Body of pancreas (tissue), 4 donors: ENCODE data around the gene KRT16. TPM values are rescaled to one million over a fixed set of nuclear protein-coding genes. Genes with fewer than 3 reads are reported as not detected.

Experiments
- ATAC-seq: fragments of 150-250 bp; one replicate; pipeline ENCODE4 v1.9.1; 2016
- DNase-seq, 4 donors: peaks; one replicate each; pipeline ENCODE4 v3.0.0-alpha.2; 2019
- H3K27ac ChIP-seq, 4 donors: fragments of 200-600 bp; sonication (generic); 1 replicate in 3 of 4; 2 replicates in 1 of 4; pipeline versions ENCODE4 v1.5.1 to v1.6.1; 2016 to 2019; ENCODE audit warnings: mild to moderate bottlenecking in 1 of 4, mixed read lengths in 1 of 4, moderate library complexity in 1 of 4
- H3K27me3 ChIP-seq, 2 donors: fragments of 200-600 bp; sonication (generic); one replicate each; pipeline ENCODE4 v1.6.0; 2016; ENCODE audit warnings: mild to moderate bottlenecking in 1 of 2
- H3K36me3 ChIP-seq, 2 donors: fragments of 200-600 bp; sonication (generic); replicated peaks in 1 of 2; 2 replicates each; pipeline ENCODE4 v1.5.1; 2016; ENCODE audit warnings: low read depth in 2 of 2; ENCODE audit not compliant: insufficient read depth in 1 of 2
- H3K4me1 ChIP-seq: fragments of 200-600 bp; sonication (generic); one replicate; pipeline ENCODE4 v1.6.0; 2016
- H3K4me3 ChIP-seq, 2 donors: fragments of 200-600 bp; sonication (generic); 1 replicate in 1 of 2; 2 replicates in 1 of 2; pipeline ENCODE4 v1.5.1; 2016 to 2019
- H3K9me3 ChIP-seq, 3 donors: fragments of 200-600 bp; sonication (generic); 1 replicate in 2 of 3; 2 replicates in 1 of 3; pipeline ENCODE4 v1.5.1; 2016
- POLR2A ChIP-seq, 3 donors: fragments of 450-650 bp; IDR thresholded peaks; one replicate each; pipeline ENCODE4 v1.6.1; 2016; ENCODE audit warnings: antibody characterized with exemption in 3 of 3, mild to moderate bottlenecking in 2 of 3
- WGBS, 2 donors: methylation state at CpG; one replicate each; pipeline ENCODE4 v1.1.5; 2017; 5-methylcytosine and 5-hydroxymethylcytosine counted together
- intact Hi-C: fragments of 100-400 bp; cut with DNase I; formaldehyde crosslinking; loops from one replicate; pipeline ENCODE4 v1.15.1; 2023
- total RNA-seq, 2 donors: library from RNA; depleted of rRNA; stranded (reverse); fragments of >200 nt; gene quantifications; one replicate each; pipeline ENCODE4 v1.1.0, GENCODE V29; 2016
- TF ChIP-seq, protein P1 (sequence below), 7 experiments: fragments of 450-650 bp in 4 of 7; fragments of 200-600 bp in 3 of 7; sonication (generic) in 3 of 7; IDR thresholded peaks; one replicate each; pipeline ENCODE4 v1.5.1; 2016 to 2019; ENCODE audit warnings: antibody characterized with exemption in 7 of 7

The KRT16 gene
- total RNA-seq, 2 donors from 2014 or later, result 1.6 to 4.2 TPM

DNA sequence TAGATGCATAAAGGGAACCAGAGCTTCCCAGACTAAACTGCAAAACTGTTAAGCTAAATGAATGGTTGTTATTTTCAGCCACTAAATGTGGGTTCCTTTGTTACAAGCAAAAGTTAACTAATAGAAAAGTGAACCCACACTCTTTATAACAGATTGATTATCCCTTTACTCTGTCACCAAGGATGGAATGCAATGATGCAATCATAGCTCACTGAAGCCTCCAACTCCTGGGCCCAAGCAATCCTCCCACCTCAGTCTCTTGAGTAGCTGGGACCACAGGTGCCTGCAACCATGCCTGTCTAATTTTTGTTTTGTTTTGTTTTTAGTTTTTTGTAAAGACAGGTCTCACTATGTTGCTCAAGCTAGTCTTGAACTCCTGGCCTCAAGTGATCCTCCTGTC lies 47.2 kb downstream of the KRT16 start:
- TF ChIP-seq, protein P1, sequence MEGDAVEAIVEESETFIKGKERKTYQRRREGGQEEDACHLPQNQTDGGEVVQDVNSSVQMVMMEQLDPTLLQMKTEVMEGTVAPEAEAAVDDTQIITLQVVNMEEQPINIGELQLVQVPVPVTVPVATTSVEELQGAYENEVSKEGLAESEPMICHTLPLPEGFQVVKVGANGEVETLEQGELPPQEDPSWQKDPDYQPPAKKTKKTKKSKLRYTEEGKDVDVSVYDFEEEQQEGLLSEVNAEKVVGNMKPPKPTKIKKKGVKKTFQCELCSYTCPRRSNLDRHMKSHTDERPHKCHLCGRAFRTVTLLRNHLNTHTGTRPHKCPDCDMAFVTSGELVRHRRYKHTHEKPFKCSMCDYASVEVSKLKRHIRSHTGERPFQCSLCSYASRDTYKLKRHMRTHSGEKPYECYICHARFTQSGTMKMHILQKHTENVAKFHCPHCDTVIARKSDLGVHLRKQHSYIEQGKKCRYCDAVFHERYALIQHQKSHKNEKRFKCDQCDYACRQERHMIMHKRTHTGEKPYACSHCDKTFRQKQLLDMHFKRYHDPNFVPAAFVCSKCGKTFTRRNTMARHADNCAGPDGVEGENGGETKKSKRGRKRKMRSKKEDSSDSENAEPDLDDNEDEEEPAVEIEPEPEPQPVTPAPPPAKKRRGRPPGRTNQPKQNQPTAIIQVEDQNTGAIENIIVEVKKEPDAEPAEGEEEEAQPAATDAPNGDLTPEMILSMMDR (IDR thresholded peaks at IDR 0.05), result no peak
- no peak for TF ChIP-seq POLR2A (IDR thresholded peaks at IDR 0.05)
- no peaks in the 10 kb centered on the region for H3K27me3 ChIP-seq
- no peaks in the 10 kb centered on the region for H3K36me3 ChIP-seq
- no peaks in the 10 kb centered on the region for H3K9me3 ChIP-seq
- H3K4me1 ChIP-seq, result no peaks in the 10 kb centered on the region
- intact Hi-C loops, result no loop called here
- H3K27ac ChIP-seq, result no peak overlapping the region
- no peak for ATAC-seq
- no peak overlapping the region for H3K4me3 ChIP-seq
- DNase-seq, result no peak

DNA sequence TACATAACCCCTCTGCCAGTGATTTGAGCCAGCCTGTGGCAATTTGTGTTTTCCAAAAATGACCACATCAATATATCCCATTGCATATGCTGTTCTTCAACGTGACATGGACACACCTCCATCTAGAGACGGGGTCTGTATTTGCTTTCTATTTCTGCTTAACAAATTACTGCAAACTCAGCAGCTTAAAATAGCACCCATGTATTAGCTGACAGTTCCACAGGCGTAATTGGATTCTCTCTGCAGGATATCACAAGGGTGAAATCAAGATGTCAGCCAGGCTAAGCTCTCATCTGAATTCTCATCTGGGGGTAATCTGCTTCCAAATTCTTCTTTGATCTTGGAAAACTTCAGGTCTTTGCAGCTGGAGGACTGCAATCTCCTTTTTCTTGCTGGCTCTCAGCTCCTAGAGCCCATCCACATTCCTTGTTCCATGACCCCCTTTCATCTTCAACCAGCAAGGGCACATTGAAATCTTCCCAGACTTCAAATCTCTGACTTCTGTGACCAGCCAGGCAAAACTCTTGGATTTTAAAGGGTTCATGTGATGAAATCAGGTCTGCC lies 48.9 kb downstream of the KRT16 start:
- no peak for ATAC-seq
- no peaks in the 10 kb centered on the region for H3K36me3 ChIP-seq
- no peaks in the 10 kb centered on the region for H3K4me1 ChIP-seq
- WGBS, 2 donors, result 42 to 51% methylated on average over 3 of the region's 3 CpGs
- no peak for TF ChIP-seq POLR2A (IDR thresholded peaks at IDR 0.05)
- TF ChIP-seq, protein P1 (IDR thresholded peaks at IDR 0.05), result no peak
- H3K4me3 ChIP-seq, result no peak overlapping the region
- no peak overlapping the region for H3K27ac ChIP-seq
- no peak for DNase-seq
- H3K9me3 ChIP-seq, result no peaks in the 10 kb centered on the region
- intact Hi-C loops, result no loop called here
- no peaks in the 10 kb centered on the region for H3K27me3 ChIP-seq

DNA sequence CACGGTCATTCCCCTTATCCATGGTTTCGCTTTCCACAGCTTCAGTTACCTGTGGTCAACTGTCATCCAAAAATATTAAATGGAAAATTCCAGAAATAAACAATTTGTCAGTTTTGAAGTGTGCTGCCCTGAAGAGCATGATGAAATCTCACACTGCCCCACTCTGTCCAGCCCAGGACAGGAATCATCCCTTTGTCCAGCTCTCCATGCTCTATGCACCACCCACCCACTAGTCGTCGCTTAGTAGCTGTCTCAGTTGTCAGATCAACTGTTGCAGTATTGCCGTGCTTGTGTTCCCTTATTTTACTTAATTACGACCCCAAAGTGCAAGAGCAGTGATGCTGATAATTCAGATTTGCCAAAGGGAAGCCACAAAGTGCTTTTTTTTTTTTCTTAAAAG lies 51.0 kb downstream of the KRT16 start:
- H3K4me3 ChIP-seq, result no peak overlapping the region
- ATAC-seq, result no peak
- no peak for TF ChIP-seq POLR2A (IDR thresholded peaks at IDR 0.05)
- TF ChIP-seq, protein P1 (IDR thresholded peaks at IDR 0.05), result no peak
- H3K36me3 ChIP-seq, result no peaks in the 10 kb centered on the region
- no peaks in the 10 kb centered on the region for H3K4me1 ChIP-seq
- intact Hi-C loops, result no loop called here
- no peak for DNase-seq
- no peak overlapping the region for H3K27ac ChIP-seq
- WGBS, 2 donors, result 63 to 73% methylated on average over 6 of the region's 6 CpGs
- H3K27me3 ChIP-seq, result no peaks in the 10 kb centered on the region
- no peaks in the 10 kb centered on the region for H3K9me3 ChIP-seq

Other genes starting within 250 kb of the KRT16 start
- not detected for gene KRT33B, start 243.0 kb downstream of the KRT16 start, total RNA-seq
- gene KRT34, start 230.5 kb downstream of the KRT16 start, total RNA-seq, result not detected
- not detected for gene KRT31, start 215.2 kb downstream of the KRT16 start, total RNA-seq
- gene KRT37, start 188.2 kb downstream of the KRT16 start, total RNA-seq, result not detected
- not detected for gene KRT38, start 171.8 kb downstream of the KRT16 start, total RNA-seq
- not detected for gene KRT32, start 145.4 kb downstream of the KRT16 start, total RNA-seq
- gene KRT35, start 131.6 kb downstream of the KRT16 start, total RNA-seq, result not detected
- not detected for gene KRT36, start 122.9 kb downstream of the KRT16 start, total RNA-seq
- gene KRT13, start 107.2 kb downstream of the KRT16 start, total RNA-seq, result not detected
- gene KRT15, start 93.9 kb downstream of the KRT16 start, total RNA-seq, result under 1 TPM in 1 of 2 donors, not detected in 1; 0.52 TPM
- gene KRT19, start 84.5 kb downstream of the KRT16 start, total RNA-seq, result 100 to 1,000 TPM in 1 of 2 donors, 10 to 100 TPM in 1; 77.5 to 121 TPM
- gene KRT9, start 40.7 kb downstream of the KRT16 start, total RNA-seq, result not detected
- 1 to 10 TPM in 1 of 2 donors, not detected in 1; 2.3 TPM for gene KRT14, start 25.9 kb downstream of the KRT16 start, total RNA-seq
- gene KRT17, start 11.8 kb upstream of the KRT16 start, total RNA-seq, result 1 to 10 TPM; 4.4 to 5.9 TPM
- gene EIF1, start 76.1 kb upstream of the KRT16 start, total RNA-seq, result 100 to 1,000 TPM in 1 of 2 donors, 10 to 100 TPM in 1; 99.5 to 120 TPM
- not detected for gene GAST, start 99.6 kb upstream of the KRT16 start, total RNA-seq
- gene HAP1, start 121.9 kb upstream of the KRT16 start, total RNA-seq, result 1 to 10 TPM in 1 of 2 donors, under 1 TPM in 1; 0.52 to 1.3 TPM
- gene JUP, start 173.9 kb upstream of the KRT16 start, total RNA-seq, result 10 to 100 TPM; 67.9 to 85.4 TPM
- gene P3H4, start 199.2 kb upstream of the KRT16 start, total RNA-seq, result 10 to 100 TPM; 18.4 to 22.7 TPM
- gene FKBP10, start 200.2 kb upstream of the KRT16 start, total RNA-seq, result 10 to 100 TPM; 22.3 to 33.6 TPM
- gene NT5C3B, start 223.5 kb upstream of the KRT16 start, total RNA-seq, result 10 to 100 TPM; 43.1 to 46.5 TPM
- gene KLHL10, start 225.1 kb upstream of the KRT16 start, total RNA-seq, result not detected